GM23338 (cell line): ENCODE results near the gene PTPRN2. TPM values are rescaled to one million over a fixed set of nuclear protein-coding genes. Genes with fewer than 3 reads are reported as not detected.

Experiments
- ATAC-seq: fragments of 200-7000 bp; cut with Tn5 transposase; 3 replicates; pipeline ENCODE4 v1.9.1; 2020
- DNase-seq: peaks from one replicate; pipeline ENCODE4 v3.0.0-alpha.2; 2015; ENCODE audit warnings: low spot score
- H2AFZ ChIP-seq: fragments of 200-600 bp; sonication (generic); 2 replicates; pipeline ENCODE4 v1.8.0; 2016; ENCODE audit warnings: antibody characterized with exemption, mild to moderate bottlenecking, moderate library complexity
- H3F3A ChIP-seq: fragments of 200-600 bp; sonication (generic); replicated peaks from 2 replicates; pipeline ENCODE4 v1.8.0; 2017; ENCODE audit warnings: antibody characterized with exemption, mixed run types, low read depth
- H3K27ac ChIP-seq: fragments of 200-600 bp; sonication (generic); 2 replicates; pipeline ENCODE4 v1.6.1; 2016; ENCODE audit warnings: low read depth
- H3K27me3 ChIP-seq: fragments of 200-600 bp; sonication (generic); 2 replicates; pipeline ENCODE4 v1.8.0; 2016; ENCODE audit warnings: mild to moderate bottlenecking, mixed run types, moderate library complexity; ENCODE audit not compliant: insufficient read depth
- H3K36me3 ChIP-seq: fragments of 200-600 bp; sonication (generic); 2 replicates; pipeline ENCODE4 v1.8.0; 2016; ENCODE audit warnings: mild to moderate bottlenecking; ENCODE audit not compliant: insufficient read depth
- H3K4me1 ChIP-seq: fragments of 200-600 bp; sonication (generic); 2 replicates; pipeline ENCODE4 v1.8.0; 2016; ENCODE audit warnings: mild to moderate bottlenecking, moderate library complexity; ENCODE audit not compliant: insufficient read depth
- H3K4me2 ChIP-seq: fragments of 200-600 bp; sonication (generic); 2 replicates; pipeline ENCODE4 v1.7.1; 2017; ENCODE audit warnings: mixed run types
- H3K4me3 ChIP-seq: fragments of 200-600 bp; sonication (generic); 2 replicates; pipeline ENCODE4 v1.6.1; 2016; ENCODE audit warnings: mixed run types
- H3K79me2 ChIP-seq: fragments of 200-600 bp; sonication (generic); replicated peaks from 2 replicates; pipeline ENCODE4 v1.8.0; 2017; ENCODE audit warnings: mild to moderate bottlenecking; ENCODE audit not compliant: insufficient read depth
- H3K9me2 ChIP-seq: fragments of 200-600 bp; sonication (generic); 2 replicates; pipeline ENCODE4 v1.8.0; 2017; ENCODE audit not compliant: insufficient read depth
- H4K20me1 ChIP-seq: fragments of 200-600 bp; sonication (generic); replicated peaks from 2 replicates; pipeline ENCODE4 v1.8.0; 2017; ENCODE audit warnings: mild to moderate bottlenecking; ENCODE audit not compliant: insufficient read depth
- H3K27ac Mint-ChIP-seq: 2 replicates; pipeline ENCODE4 v1.8.0; 2020; ENCODE audit warnings: inconsistent platforms, mild to moderate bottlenecking, moderate library complexity, mixed read lengths
- H3K27me3 Mint-ChIP-seq: 3 replicates; pipeline ENCODE4 v1.8.0; 2022; ENCODE audit warnings: low read depth, mild to moderate bottlenecking, moderate library complexity, mixed read lengths, inconsistent platforms; ENCODE audit not compliant: insufficient read depth, poor library complexity
- H3K36me3 Mint-ChIP-seq: 3 replicates; pipeline ENCODE4 v1.8.0; 2021; ENCODE audit warnings: low read depth, mild to moderate bottlenecking, inconsistent platforms, moderate library complexity, mixed read lengths
- H3K4me1 Mint-ChIP-seq: 3 replicates; pipeline ENCODE4 v1.8.0; 2020; ENCODE audit warnings: mild to moderate bottlenecking, inconsistent platforms, mixed read lengths
- H3K4me3 Mint-ChIP-seq: 3 replicates; pipeline ENCODE4 v1.8.0; 2021; ENCODE audit warnings: moderate library complexity, mild to moderate bottlenecking, inconsistent platforms, mixed read lengths
- H3K9me3 Mint-ChIP-seq: 3 replicates; pipeline ENCODE4 v1.8.0; 2020; ENCODE audit warnings: moderate library complexity, mild to moderate bottlenecking, inconsistent platforms, mixed read lengths
- CREB1 ChIP-seq: fragments of 250-450 bp; sonication (Bioruptor Pico); IDR thresholded peaks from 2 replicates; pipeline ENCODE4 v1.5.0; 2020; ENCODE audit warnings: low read depth, mild to moderate bottlenecking, moderate library complexity
- EZH2 ChIP-seq: fragments of 200-600 bp; sonication (generic); IDR thresholded peaks from one replicate; pipeline ENCODE4 v1.8.0; 2017; ENCODE audit warnings: antibody characterized with exemption, mild to moderate bottlenecking, low read depth; ENCODE audit not compliant: unreplicated experiment
- EZH2phosphoT487 ChIP-seq: fragments of 200-600 bp; sonication (generic); IDR thresholded peaks from one replicate; pipeline ENCODE4 v1.8.1; 2018; ENCODE audit warnings: antibody characterized with exemption; ENCODE audit not compliant: unreplicated experiment
- JUNB ChIP-seq: IDR thresholded peaks from one replicate; pipeline ENCODE4 v1.6.1; 2016; ENCODE audit warnings: antibody characterized with exemption; ENCODE audit not compliant: unreplicated experiment
- NANOG ChIP-seq: IDR thresholded peaks from 2 replicates; pipeline ENCODE4 v1.6.1; 2016; ENCODE audit warnings: antibody characterized with exemption, borderline replicate concordance
- POLR2AphosphoS5 ChIP-seq: IDR thresholded peaks from 2 replicates; pipeline ENCODE4 v1.6.1; 2016; ENCODE audit warnings: antibody characterized with exemption, low read depth
- STAT1 ChIP-seq: IDR thresholded peaks from one replicate; pipeline ENCODE4 v1.6.1; 2016; ENCODE audit warnings: antibody characterized with exemption; ENCODE audit not compliant: unreplicated experiment
- ZNF114 ChIP-seq: fragments of 250-450 bp; sonication (Bioruptor Pico); IDR thresholded peaks from 2 replicates; pipeline ENCODE4 v1.5.0; 2020; ENCODE audit warnings: mild to moderate bottlenecking, moderate library complexity
- ZNF331 ChIP-seq: fragments of 250-450 bp; sonication (Bioruptor Pico); IDR thresholded peaks from 2 replicates; pipeline ENCODE4 v1.5.0; 2020; ENCODE audit warnings: low read depth, mild to moderate bottlenecking, moderate library complexity
- polyA plus RNA-seq: library from polyadenylated mRNA; unstranded; fragments of >200 nt; fragmentation: Nextera tagmentation; extraction: Ambion mirVana; gene quantifications from 2 replicates; pipeline ENCODE4 v1.2.1, GENCODE V29; 2016
- total RNA-seq: library from RNA; depleted of rRNA; stranded (reverse); fragments of >200 nt; shearing (Covaris generic); gene quantifications from 2 replicates; pipeline ENCODE4 v1.2.3, GENCODE V29; 2014
- TF ChIP-seq, protein P1 (sequence below): IDR thresholded peaks from one replicate; pipeline ENCODE4 v1.6.1; 2018; ENCODE audit warnings: antibody characterized with exemption; ENCODE audit not compliant: unreplicated experiment
- TF ChIP-seq, protein P2 (sequence below), 2 experiments: fragments of 200-600 bp in 1 of 2; sonication (generic) in 1 of 2; conservative IDR thresholded peaks; 2 replicates each; pipeline versions ENCODE4 v1.5.1 to v1.6.1; 2016 to 2017; ENCODE audit warnings: antibody characterized with exemption in 2 of 2, low read depth in 2 of 2, mild to moderate bottlenecking in 2 of 2, moderate library complexity in 1 of 2
- TF ChIP-seq, protein P3 (sequence below): fragments of 250-450 bp; sonication (Bioruptor Pico); IDR thresholded peaks from 2 replicates; pipeline ENCODE4 v1.5.0; 2020; ENCODE audit warnings: mild to moderate bottlenecking, moderate library complexity
- TF ChIP-seq, protein P4 (sequence below): IDR thresholded peaks from 2 replicates; pipeline ENCODE4 v1.6.1; 2016; ENCODE audit warnings: antibody characterized with exemption

Gene PTPRN2
- total and polyA plus RNA-seq, 2 experiments from 2014 or later = 0.87 to 4.0 TPM

DNA sequence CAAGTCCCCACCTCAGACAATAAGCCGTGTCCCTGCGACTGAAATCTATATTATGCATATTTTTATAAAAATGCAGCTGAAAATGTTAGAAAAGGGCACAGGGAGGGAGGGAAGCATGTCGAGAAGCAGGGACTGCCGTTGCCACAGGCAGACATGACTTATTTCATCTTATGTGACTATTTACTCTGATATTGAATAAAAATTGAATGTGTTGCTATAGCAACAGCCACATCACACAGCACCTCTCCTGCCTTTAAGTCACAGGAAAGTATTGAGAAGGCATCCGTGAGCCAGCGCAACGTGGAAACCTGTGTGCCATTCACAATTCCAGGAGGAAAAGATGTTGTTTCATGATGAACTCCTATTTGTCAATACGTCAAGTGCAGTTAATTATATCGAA, 701.4 kb downstream of the PTPRN2 start:
- no peaks in the 10 kb centered on the region; the same call in none of the 3 replicates for H3K9me3 Mint-ChIP-seq
- TF ChIP-seq, protein P1, sequence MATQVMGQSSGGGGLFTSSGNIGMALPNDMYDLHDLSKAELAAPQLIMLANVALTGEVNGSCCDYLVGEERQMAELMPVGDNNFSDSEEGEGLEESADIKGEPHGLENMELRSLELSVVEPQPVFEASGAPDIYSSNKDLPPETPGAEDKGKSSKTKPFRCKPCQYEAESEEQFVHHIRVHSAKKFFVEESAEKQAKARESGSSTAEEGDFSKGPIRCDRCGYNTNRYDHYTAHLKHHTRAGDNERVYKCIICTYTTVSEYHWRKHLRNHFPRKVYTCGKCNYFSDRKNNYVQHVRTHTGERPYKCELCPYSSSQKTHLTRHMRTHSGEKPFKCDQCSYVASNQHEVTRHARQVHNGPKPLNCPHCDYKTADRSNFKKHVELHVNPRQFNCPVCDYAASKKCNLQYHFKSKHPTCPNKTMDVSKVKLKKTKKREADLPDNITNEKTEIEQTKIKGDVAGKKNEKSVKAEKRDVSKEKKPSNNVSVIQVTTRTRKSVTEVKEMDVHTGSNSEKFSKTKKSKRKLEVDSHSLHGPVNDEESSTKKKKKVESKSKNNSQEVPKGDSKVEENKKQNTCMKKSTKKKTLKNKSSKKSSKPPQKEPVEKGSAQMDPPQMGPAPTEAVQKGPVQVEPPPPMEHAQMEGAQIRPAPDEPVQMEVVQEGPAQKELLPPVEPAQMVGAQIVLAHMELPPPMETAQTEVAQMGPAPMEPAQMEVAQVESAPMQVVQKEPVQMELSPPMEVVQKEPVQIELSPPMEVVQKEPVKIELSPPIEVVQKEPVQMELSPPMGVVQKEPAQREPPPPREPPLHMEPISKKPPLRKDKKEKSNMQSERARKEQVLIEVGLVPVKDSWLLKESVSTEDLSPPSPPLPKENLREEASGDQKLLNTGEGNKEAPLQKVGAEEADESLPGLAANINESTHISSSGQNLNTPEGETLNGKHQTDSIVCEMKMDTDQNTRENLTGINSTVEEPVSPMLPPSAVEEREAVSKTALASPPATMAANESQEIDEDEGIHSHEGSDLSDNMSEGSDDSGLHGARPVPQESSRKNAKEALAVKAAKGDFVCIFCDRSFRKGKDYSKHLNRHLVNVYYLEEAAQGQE = no peak
- no peak for TF ChIP-seq JUNB
- TF ChIP-seq, protein P2, sequence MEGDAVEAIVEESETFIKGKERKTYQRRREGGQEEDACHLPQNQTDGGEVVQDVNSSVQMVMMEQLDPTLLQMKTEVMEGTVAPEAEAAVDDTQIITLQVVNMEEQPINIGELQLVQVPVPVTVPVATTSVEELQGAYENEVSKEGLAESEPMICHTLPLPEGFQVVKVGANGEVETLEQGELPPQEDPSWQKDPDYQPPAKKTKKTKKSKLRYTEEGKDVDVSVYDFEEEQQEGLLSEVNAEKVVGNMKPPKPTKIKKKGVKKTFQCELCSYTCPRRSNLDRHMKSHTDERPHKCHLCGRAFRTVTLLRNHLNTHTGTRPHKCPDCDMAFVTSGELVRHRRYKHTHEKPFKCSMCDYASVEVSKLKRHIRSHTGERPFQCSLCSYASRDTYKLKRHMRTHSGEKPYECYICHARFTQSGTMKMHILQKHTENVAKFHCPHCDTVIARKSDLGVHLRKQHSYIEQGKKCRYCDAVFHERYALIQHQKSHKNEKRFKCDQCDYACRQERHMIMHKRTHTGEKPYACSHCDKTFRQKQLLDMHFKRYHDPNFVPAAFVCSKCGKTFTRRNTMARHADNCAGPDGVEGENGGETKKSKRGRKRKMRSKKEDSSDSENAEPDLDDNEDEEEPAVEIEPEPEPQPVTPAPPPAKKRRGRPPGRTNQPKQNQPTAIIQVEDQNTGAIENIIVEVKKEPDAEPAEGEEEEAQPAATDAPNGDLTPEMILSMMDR (conservative IDR thresholded peaks at IDR 0.05; ENCODE audit: low read depth in 2 of 2) = no peak
- TF ChIP-seq, protein P3, sequence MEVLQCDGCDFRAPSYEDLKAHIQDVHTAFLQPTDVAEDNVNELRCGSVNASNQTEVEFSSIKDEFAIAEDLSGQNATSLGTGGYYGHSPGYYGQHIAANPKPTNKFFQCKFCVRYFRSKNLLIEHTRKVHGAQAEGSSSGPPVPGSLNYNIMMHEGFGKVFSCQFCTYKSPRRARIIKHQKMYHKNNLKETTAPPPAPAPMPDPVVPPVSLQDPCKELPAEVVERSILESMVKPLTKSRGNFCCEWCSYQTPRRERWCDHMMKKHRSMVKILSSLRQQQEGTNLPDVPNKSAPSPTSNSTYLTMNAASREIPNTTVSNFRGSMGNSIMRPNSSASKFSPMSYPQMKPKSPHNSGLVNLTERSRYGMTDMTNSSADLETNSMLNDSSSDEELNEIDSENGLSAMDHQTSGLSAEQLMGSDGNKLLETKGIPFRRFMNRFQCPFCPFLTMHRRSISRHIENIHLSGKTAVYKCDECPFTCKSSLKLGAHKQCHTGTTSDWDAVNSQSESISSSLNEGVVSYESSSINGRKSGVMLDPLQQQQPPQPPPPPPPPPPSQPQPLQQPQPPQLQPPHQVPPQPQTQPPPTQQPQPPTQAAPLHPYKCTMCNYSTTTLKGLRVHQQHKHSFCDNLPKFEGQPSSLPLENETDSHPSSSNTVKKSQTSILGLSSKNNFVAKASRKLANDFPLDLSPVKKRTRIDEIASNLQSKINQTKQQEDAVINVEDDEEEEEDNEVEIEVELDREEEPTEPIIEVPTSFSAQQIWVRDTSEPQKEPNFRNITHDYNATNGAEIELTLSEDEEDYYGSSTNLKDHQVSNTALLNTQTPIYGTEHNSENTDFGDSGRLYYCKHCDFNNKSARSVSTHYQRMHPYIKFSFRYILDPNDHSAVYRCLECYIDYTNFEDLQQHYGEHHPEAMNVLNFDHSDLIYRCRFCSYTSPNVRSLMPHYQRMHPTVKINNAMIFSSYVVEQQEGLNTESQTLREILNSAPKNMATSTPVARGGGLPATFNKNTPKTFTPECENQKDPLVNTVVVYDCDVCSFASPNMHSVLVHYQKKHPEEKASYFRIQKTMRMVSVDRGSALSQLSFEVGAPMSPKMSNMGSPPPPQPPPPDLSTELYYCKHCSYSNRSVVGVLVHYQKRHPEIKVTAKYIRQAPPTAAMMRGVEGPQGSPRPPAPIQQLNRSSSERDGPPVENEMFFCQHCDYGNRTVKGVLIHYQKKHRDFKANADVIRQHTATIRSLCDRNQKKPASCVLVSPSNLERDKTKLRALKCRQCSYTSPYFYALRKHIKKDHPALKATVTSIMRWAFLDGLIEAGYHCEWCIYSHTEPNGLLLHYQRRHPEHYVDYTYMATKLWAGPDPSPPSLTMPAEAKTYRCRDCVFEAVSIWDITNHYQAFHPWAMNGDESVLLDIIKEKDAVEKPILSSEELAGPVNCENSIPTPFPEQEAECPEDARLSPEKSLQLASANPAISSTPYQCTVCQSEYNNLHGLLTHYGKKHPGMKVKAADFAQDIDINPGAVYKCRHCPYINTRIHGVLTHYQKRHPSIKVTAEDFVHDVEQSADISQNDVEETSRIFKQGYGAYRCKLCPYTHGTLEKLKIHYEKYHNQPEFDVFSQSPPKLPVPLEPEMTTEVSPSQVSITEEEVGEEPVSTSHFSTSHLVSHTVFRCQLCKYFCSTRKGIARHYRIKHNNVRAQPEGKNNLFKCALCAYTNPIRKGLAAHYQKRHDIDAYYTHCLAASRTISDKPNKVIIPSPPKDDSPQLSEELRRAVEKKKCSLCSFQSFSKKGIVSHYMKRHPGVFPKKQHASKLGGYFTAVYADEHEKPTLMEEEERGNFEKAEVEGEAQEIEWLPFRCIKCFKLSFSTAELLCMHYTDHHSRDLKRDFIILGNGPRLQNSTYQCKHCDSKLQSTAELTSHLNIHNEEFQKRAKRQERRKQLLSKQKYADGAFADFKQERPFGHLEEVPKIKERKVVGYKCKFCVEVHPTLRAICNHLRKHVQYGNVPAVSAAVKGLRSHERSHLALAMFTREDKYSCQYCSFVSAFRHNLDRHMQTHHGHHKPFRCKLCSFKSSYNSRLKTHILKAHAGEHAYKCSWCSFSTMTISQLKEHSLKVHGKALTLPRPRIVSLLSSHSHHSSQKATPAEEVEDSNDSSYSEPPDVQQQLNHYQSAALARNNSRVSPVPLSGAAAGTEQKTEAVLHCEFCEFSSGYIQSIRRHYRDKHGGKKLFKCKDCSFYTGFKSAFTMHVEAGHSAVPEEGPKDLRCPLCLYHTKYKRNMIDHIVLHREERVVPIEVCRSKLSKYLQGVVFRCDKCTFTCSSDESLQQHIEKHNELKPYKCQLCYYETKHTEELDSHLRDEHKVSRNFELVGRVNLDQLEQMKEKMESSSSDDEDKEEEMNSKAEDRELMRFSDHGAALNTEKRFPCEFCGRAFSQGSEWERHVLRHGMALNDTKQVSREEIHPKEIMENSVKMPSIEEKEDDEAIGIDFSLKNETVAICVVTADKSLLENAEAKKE = no peak
- no peak for TF ChIP-seq POLR2AphosphoS5
- no peak for TF ChIP-seq STAT1
- no peak for TF ChIP-seq EZH2
- TF ChIP-seq ZNF114 (CRISPR knock-in tag) = no peak
- no peak for TF ChIP-seq NANOG
- TF ChIP-seq CREB1 (CRISPR knock-in tag) = no peak
- no peak for TF ChIP-seq EZH2phosphoT487
- TF ChIP-seq, protein P4, sequence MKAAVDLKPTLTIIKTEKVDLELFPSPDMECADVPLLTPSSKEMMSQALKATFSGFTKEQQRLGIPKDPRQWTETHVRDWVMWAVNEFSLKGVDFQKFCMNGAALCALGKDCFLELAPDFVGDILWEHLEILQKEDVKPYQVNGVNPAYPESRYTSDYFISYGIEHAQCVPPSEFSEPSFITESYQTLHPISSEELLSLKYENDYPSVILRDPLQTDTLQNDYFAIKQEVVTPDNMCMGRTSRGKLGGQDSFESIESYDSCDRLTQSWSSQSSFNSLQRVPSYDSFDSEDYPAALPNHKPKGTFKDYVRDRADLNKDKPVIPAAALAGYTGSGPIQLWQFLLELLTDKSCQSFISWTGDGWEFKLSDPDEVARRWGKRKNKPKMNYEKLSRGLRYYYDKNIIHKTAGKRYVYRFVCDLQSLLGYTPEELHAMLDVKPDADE = no peak
- TF ChIP-seq ZNF331 (CRISPR knock-in tag) = no peak
- H3K4me1 Mint-ChIP-seq = no peaks in the 10 kb centered on the region
- Histone ChIP-seq H2AFZ (no peak overlapping the region), H3F3A (no peaks in the 10 kb centered on the region), H3K4me3 (no peak overlapping the region), H3K9me2 (no peaks in the 10 kb centered on the region), H3K27me3 (no peaks in the 10 kb centered on the region), H3K79me2 (no peaks in the 10 kb centered on the region), H3K36me3 (no peaks in the 10 kb centered on the region), H3K4me2 (no peak overlapping the region), H3K27ac (no peak overlapping the region), H3K4me1 (no peaks in the 10 kb centered on the region), H4K20me1 (no peaks in the 10 kb centered on the region)
- H3K27me3 Mint-ChIP-seq = peaks cover 2% of the 10 kb centered on the region
- no peak overlapping the region for H3K27ac Mint-ChIP-seq
- no peak for DNase-seq
- no peak for ATAC-seq
- H3K36me3 Mint-ChIP-seq = peaks cover 23% of the 10 kb centered on the region
- no peak overlapping the region for H3K4me3 Mint-ChIP-seq
